Aorta (tissue), 5 donors: ENCODE data around the gene MAN2A1. TPM values are rescaled to one million over a fixed set of nuclear protein-coding genes. Genes with fewer than 3 reads are reported as not detected.

Experiments used
- ATAC-seq: fragments of 200-7000 bp; cut with Tn5 transposase; one replicate; pipeline ENCODE4 v1.9.1; 2022; ENCODE audit warnings: moderate library complexity; ENCODE audit not compliant: low FRiP score
- DNase-seq, 2 donors: peaks; one replicate each; pipeline ENCODE4 v3.0.0-alpha.2; 2020
- H3K27ac ChIP-seq, 2 donors: one replicate each; pipeline ENCODE4 v1.5.1; 2013; ENCODE audit warnings: low read length in 2 of 2, mild to moderate bottlenecking in 2 of 2, moderate library complexity in 2 of 2, control low read depth in 1 of 2, inconsistent platforms in 1 of 2, low read depth in 1 of 2
- H3K27me3 ChIP-seq, 2 donors: one replicate each; pipeline ENCODE4 v1.6.1; 2013; ENCODE audit warnings: control low read depth in 1 of 2, low read length in 1 of 2, mild to moderate bottlenecking in 1 of 2, moderate library complexity in 1 of 2; ENCODE audit not compliant: insufficient read depth in 2 of 2, control insufficient read depth in 1 of 2
- H3K36me3 ChIP-seq, 2 donors: one replicate each; pipeline ENCODE4 v1.6.1; 2013; ENCODE audit warnings: control low read depth in 1 of 2, low read length in 1 of 2, mild to moderate bottlenecking in 1 of 2; ENCODE audit not compliant: insufficient read depth in 2 of 2, control insufficient read depth in 1 of 2
- H3K4me1 ChIP-seq, 2 donors: one replicate each; pipeline ENCODE4 v1.6.1; 2013; ENCODE audit warnings: low read length in 2 of 2, control low read depth in 1 of 2, mild to moderate bottlenecking in 1 of 2, moderate library complexity in 1 of 2; ENCODE audit not compliant: insufficient read depth in 2 of 2, control insufficient read depth in 1 of 2
- H3K4me3 ChIP-seq, 2 donors: one replicate each; pipeline ENCODE4 v1.5.1; 2013; ENCODE audit warnings: low read length in 2 of 2, control low read depth in 1 of 2, mild to moderate bottlenecking in 1 of 2
- H3K9me3 ChIP-seq: one replicate; pipeline ENCODE4 v1.6.1; 2013; ENCODE audit warnings: mild to moderate bottlenecking, low read length; ENCODE audit not compliant: control insufficient read depth
- WGBS, 2 donors: extraction: QIAGEN DNeasy Blood & Tissue Kit; methylation state at CpG; one replicate each; pipeline ENCODE4 v1.1.7; 2013; 5-methylcytosine and 5-hydroxymethylcytosine counted together
- intact Hi-C, 2 donors: fragments of 100-400 bp; cut with DNase I; formaldehyde crosslinking; loops; one replicate each; pipeline versions ENCODE4 v1.14.2 to v1.15.0; 2022
- polyA plus RNA-seq, 2 donors: library from polyadenylated mRNA; stranded (reverse); fragments of 200-250 nt; gene quantifications; one replicate each; pipeline ENCODE4 v1.2.3, GENCODE V29; 2013
- total RNA-seq, 2 donors: library from RNA; stranded (reverse); fragmentation: NEBNext Ultra II Directional; extraction: Animal tissue kit (Norgen Biotek cat#: 25700); gene quantifications; one replicate each; pipeline ENCODE4 v1.2.1, GENCODE V29; 2021
- donor health status: healthy with polysubstance abuse.
- donor health status: Bipolar disorder and iron deficiency.
- donor health status: DM: no; HTN: no; CAD: no.
- donor health status: DM: no; HTN: no; CAD: no.
- donor health status: DM: yes; HTN: yes; CAD: no.

Gene MAN2A1
- total and polyA plus RNA-seq, 4 donors, result 14.5 to 69.7 (median 40.6) TPM

DNA sequence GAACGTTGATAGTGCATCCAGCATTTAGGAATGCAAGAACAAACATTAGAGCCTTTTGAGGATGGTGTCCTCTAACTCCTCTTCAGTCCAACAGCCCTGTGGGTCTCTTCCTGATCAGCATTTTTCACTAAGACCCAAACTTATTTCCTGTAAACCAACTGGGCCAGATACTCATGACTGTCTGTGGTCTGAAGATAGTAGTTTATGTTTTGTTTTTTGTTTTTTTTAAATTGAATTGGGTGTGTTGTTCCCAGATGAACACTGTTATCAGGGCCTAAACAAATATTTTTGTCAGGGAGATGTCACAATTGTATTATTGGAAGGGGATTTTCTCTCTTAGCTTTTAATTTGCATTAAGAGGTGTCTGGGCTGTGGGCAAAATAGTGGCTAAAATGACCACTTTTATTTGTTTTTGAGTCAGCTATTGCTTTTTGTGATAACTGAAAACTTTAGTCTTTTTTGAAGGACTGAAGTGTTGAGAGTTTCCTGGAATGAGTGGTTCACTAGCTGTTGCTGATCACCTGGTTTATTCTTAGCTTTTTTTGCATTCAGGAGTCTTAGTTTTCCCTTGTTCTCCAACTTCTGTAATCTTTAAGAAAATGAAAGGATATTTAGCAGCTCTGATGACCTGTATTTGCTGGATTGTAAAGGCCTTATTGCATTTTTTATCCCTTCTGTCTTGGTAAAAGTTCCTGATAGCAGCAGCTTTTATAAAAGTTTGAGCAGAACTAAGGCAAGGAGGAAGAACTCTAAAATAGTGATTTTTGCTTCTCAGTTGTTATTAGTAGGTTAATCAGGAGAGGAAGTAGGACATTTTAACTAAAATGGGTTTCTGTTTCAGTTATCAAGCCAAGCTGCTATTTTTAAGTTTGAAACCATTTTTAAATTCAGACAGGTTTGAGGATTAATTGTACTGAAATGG lies 5.5 kb downstream of the MAN2A1 start:
- Histone ChIP-seq H3K27me3 (no peaks in the 10 kb centered on the region), H3K4me3 (no peak overlapping the region), H3K36me3 (no peaks in the 10 kb centered on the region), H3K4me1 (peaks cover 5 to 9% of the 10 kb centered on the region in 2 donors), H3K27ac (no peak overlapping the region), H3K9me3 (no peaks in the 10 kb centered on the region)
- DNase-seq, result no peak
- intact Hi-C loops, result loop anchor here (10.0 kb wide), 5 partner anchors 50 to 800 kb away; no protein-coding TSS in a partner anchor
- ATAC-seq, result no peak
- 34 to 41% methylated on average over 1 of the region's 1 CpG for WGBS, 2 donors

DNA sequence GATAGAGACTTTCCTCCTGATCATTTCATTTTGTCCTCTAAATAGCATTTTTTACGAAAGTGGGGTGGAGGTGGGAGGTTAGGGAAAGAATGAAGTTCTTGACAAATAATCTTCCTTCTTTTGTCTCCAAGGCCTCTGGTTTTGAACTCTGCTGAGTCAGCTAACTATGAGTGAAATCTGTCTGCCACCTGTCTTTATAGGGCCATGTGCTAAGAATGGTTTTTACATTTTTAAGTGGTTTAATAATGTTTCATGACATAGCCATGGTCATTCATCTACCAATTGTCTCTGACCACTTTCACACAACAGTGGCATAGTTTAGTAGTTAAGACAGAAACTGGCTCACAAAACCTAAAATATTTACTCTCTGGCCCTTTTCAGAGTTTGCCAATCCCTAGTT lies 7.6 kb downstream of the MAN2A1 start:
- Histone ChIP-seq H3K4me3 (no peak overlapping the region), H3K27me3 (no peaks in the 10 kb centered on the region), H3K36me3 (no peaks in the 10 kb centered on the region), H3K27ac (no peak overlapping the region), H3K9me3 (no peaks in the 10 kb centered on the region), H3K4me1 (peaks cover 8 to 9% of the 10 kb centered on the region in 2 donors)
- intact Hi-C loops, result loop anchor here (10.0 kb wide), 5 partner anchors 47 to 797 kb away; no protein-coding TSS in a partner anchor
- 83 to 87% methylated on average over 1 of the region's 1 CpG for WGBS, 2 donors
- ATAC-seq (no peak), DNase-seq (no peak)

DNA sequence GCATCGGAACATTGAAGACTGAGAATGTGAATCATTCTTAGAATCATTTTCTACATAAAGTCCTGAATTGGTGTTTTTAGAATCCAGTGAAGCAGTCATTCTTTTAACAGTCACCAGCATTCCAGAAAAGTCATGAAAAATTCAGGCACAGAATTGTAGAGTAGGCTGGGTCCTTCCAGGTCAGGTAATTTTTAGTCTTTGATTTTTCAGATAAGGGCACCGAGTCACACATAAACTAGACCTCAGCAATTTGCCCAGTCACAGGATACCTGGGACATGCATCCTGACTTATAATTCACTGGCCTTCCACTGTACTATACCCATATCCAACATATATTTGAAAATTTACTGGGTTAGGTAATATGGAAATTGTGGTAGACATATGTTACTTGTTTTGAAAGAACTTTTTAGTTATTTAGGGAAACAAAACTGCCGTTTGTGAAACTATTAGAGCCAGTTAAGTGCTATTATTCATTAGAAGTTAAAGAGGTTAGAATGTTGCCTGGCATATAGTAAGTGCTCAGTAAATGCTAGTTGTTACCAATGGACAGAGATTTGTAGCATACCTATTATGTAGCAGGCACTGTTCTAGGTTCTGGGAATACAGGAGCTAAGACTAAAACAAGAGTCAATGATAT lies 10.9 kb downstream of the MAN2A1 start:
- DNase-seq, result no peak
- intact Hi-C loops, result loop anchor here (5.0 to 10.0 kb wide), 2 partner anchors 42 to 284 kb away; no protein-coding TSS in a partner anchor
- no peak overlapping the region for H3K27ac ChIP-seq
- H3K4me3 ChIP-seq, result no peak overlapping the region
- no peaks in the 10 kb centered on the region for H3K36me3 ChIP-seq
- H3K9me3 ChIP-seq, result no peaks in the 10 kb centered on the region
- no peak for ATAC-seq
- peaks cover 7 to 15% of the 10 kb centered on the region in 2 donors for H3K4me1 ChIP-seq
- WGBS, 2 donors, result 73 to 75% methylated on average over 3 of the region's 3 CpGs
- H3K27me3 ChIP-seq, result no peaks in the 10 kb centered on the region

DNA sequence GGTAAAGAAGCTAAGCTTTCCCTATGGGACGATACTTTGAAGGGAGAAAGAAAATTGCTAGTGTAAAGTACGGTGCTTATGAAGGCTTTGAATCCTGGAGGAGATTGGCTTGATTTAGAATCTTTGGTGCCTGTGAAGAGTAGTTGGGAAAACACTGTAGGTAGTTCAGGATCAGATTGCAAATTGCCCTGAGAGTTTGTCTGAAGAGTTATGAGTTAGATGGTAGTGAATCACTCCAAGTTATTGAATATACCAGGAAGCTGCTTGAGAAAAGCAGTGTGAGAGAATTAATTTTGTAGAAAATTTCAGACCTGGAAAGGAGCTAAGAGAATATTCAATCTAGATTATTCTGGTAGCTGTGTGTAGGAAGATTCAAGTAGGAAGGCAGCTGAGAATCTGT lies 11.5 kb downstream of the MAN2A1 start:
- intact Hi-C loops, result loop anchor here (5.0 to 10.0 kb wide), 2 partner anchors 41 to 284 kb away; no protein-coding TSS in a partner anchor
- H3K27ac ChIP-seq, result no peak overlapping the region
- no peaks in the 10 kb centered on the region for H3K27me3 ChIP-seq
- ATAC-seq (no peak), DNase-seq (no peak)
- H3K9me3 ChIP-seq, result no peaks in the 10 kb centered on the region
- peaks cover 8 to 17% of the 10 kb centered on the region in 2 donors for H3K4me1 ChIP-seq
- H3K4me3 ChIP-seq, result no peak overlapping the region
- 96 to 97% methylated on average over 2 of the region's 2 CpGs for WGBS, 2 donors
- H3K36me3 ChIP-seq, result no peaks in the 10 kb centered on the region

DNA sequence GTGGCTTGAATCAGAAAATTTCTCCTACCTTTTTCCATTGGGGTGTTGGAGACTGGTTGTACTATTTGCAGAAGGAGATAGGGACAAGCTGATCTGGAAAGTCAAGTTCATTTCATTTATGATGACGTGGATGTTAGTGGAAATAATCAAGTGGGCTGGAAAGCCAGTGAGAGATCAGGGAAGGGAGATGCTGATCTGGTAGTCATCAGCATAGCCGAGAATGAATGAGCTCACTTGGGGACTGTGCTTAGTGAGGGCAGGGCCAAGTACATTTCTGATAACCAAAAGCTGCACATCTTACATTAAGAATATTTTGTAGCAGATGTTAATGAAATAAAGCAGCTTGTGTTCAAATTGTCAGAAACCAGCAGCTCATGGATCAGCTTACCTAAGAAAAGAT lies 12.1 kb downstream of the MAN2A1 start:
- ATAC-seq, result no peak
- 81 to 84% methylated on average over 2 of the region's 2 CpGs for WGBS, 2 donors

DNA sequence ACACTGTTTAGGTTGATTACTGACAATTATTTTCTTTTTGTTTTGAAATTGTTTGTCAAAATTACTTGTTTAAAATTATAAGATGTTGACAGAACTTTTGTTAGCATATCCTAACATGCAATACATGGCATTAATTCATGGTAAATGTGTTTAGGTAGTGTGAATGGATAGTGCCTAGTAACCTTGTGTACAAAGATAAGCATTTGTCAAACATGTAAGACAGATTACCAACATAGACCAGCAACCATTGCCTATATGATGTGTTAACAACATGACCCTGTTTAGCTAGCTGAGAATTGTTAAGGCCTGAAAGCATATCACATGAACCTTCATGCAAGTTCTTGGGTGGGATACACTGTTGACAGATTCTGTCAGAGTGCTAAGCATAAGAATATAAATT lies 13.4 kb downstream of the MAN2A1 start:
- Histone ChIP-seq H3K4me3 (no peak overlapping the region), H3K27ac (no peak overlapping the region), H3K9me3 (no peaks in the 10 kb centered on the region), H3K36me3 (no peaks in the 10 kb centered on the region), H3K27me3 (no peaks in the 10 kb centered on the region), H3K4me1 (peaks cover 4 to 24% of the 10 kb centered on the region in 2 donors)
- DNase-seq (no peak), ATAC-seq (no peak)
- intact Hi-C loops, result loop anchor here (5.0 to 10.0 kb wide), 2 partner anchors 39 to 282 kb away; no protein-coding TSS in a partner anchor

More for the DNA sequence above, 12.1 kb downstream of the MAN2A1 start:
- no peaks in the 10 kb centered on the region for H3K36me3 ChIP-seq
- H3K9me3 ChIP-seq, result no peaks in the 10 kb centered on the region
- no peak overlapping the region for H3K4me3 ChIP-seq
- intact Hi-C loops, result loop anchor here (5.0 to 10.0 kb wide), 2 partner anchors 41 to 283 kb away; no protein-coding TSS in a partner anchor
- no peak for DNase-seq
- H3K4me1 ChIP-seq, result peaks cover 6 to 17% of the 10 kb centered on the region in 2 donors
- H3K27me3 ChIP-seq, result no peaks in the 10 kb centered on the region
- no peak overlapping the region for H3K27ac ChIP-seq

DNA sequence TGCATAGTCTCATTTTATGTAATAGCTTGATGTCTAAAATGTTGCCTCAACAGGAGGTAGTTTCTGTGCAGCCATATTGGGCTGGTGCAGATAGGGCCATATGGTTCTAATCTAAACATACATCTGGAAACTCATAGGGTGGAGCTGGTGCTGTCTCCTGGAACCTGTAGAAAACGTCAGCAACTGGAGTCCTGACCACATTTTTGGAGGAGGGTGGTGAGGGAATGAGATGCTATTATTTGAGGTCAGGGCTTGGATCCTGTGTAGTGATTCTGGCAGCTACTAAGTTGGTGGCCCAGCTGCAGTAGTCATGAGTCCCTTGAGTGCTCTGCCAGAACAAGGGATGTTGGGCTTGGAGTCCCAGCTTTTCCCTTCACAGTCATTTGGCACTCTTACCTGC lies 14.1 kb downstream of the MAN2A1 start:
- intact Hi-C loops, result loop anchor here (5.0 to 10.0 kb wide), 2 partner anchors 38 to 281 kb away; no protein-coding TSS in a partner anchor
- ATAC-seq (no peak), DNase-seq (no peak)
- Histone ChIP-seq H3K27me3 (no peaks in the 10 kb centered on the region), H3K4me3 (no peak overlapping the region), H3K27ac (peak overlapping the region; percentile 49 to 57), H3K9me3 (no peaks in the 10 kb centered on the region), H3K36me3 (no peaks in the 10 kb centered on the region), H3K4me1 (peaks cover 6 to 24% of the 10 kb centered on the region in 2 donors)
- WGBS, 2 donors, result 2 to 14% methylated on average over 1 of the region's 1 CpG

DNA sequence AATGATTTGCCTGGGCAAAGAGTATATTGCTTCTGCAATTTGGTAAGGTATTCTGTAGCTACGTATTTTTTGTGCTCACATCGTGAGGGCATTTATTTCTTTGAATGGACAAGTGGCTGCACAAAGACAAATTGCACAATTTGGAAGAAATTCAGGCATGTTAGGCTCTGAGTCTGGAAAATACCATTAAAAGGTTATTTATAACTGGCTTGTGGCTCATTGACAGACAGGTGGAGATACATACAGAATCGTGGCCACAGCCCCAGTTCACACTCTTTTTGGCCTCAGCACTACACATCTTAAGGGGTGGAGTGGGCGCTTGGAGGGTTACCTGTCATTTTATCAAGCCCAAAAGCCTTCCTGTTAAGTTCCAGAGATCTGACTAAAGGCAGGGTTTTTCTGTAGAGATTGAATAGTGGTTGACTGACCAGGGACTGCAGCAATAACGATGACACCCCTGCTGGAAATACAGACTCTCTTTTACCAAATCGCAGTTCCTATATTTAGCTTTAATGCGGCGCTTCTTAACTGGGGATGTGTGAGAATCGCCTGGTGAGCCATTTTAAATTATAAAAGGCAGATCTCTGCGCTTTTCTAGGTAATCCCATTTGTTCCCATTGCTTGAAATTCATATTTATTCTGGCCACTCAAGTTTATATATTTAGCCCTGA lies 14.7 kb downstream of the MAN2A1 start:
- H3K4me3 ChIP-seq, result peak overlapping the region in 1 of 2 donors; percentile 39
- no peaks in the 10 kb centered on the region for H3K9me3 ChIP-seq
- H3K4me1 ChIP-seq, result peaks cover 6 to 24% of the 10 kb centered on the region in 2 donors
- H3K27ac ChIP-seq, result peak overlapping the region; percentile 57 to 81
- H3K36me3 ChIP-seq, result no peaks in the 10 kb centered on the region
- intact Hi-C loops, result loop anchor here (5.0 to 10.0 kb wide), 2 partner anchors 38 to 280 kb away; no protein-coding TSS in a partner anchor
- 24 to 31% methylated on average over 10 of the region's 10 CpGs for WGBS, 2 donors
- H3K27me3 ChIP-seq, result no peaks in the 10 kb centered on the region
- ATAC-seq, result no peak
- DNase-seq, result no peak
